NCI-H446 (cell line): ENCODE results near the gene DCAF4.
A peak's percentile ranks its signal among the peaks of the same experiment; 100 is the strongest.

Source experiments
- DNase-seq, 2 experiments: peaks; one replicate each; lab custom pipeline; 2025; lab: John Stamatoyannopoulos, UW

DCAF4 gene

GRCh38 chr14:72894623-72895378 is 31.5 kb upstream of the DCAF4 start:
- no peak for DNase-seq

DNA sequence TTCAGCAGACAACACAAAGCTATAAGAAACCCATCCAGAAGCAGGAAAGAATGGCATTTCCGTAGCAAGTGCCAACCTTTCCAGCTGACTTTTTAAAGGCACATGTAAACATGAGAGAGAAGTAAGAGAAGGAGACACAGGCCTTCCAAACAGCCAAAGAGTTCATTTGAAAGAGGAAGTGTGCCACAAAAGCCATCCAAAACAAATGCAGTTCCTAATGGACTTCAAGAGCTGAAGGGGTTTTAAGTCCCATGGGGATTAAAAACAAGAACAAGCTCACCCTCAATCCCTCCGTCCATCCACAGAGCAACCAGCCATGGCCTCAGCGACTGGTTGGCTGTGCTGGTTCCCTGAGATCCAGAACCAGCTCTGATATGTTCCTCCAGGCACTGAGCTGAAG is 27.8 kb upstream of the DCAF4 start:
- DNase-seq, result no peak

DNA sequence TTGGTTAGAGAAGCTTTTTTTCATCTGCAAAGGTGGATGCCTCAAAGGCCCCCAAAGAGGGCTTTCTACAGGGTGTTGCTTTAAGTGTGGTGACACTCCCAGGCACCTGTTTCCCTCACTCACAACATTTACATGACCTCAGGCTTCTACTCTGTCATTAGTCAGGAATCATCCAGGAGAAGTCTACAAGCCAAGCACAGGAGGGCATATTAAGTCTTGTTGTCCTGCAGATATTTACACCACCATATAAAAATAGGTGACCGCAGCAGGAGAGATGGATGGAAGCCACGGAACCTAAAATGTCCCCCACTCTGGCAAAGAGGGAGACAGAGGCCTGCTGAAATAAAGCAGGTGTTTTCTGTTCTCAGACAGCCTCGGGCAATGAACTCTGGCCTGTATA is 24.9 kb upstream of the DCAF4 start:
- DNase-seq, result no peak

GRCh38 chr14:72902801-72903530 is 23.3 kb upstream of the DCAF4 start:
- no peak for DNase-seq

- no peak for DNase-seq
Observed at GRCh38 chr14:72903716-72904115, 22.5 kb upstream of the DCAF4 start.

DNA sequence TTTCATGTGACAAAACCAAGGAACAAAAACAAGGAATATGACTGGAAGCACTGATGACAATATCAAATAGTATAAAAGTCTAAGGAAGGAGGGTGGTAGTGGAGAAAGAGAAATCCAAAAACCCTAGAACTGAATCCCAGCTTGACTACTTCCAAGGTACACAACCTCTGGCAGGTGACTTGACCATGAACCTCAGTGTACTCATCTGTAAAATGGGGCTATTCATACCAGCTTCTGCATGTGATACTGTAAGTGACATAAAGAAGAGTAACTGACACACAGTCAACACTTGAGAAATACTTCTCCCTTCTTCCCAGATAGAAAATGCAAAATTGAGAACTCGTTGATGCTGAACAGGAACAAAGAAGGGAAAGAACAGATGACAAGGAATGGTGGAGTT is 22.0 kb upstream of the DCAF4 start:
- no peak for DNase-seq

DNA sequence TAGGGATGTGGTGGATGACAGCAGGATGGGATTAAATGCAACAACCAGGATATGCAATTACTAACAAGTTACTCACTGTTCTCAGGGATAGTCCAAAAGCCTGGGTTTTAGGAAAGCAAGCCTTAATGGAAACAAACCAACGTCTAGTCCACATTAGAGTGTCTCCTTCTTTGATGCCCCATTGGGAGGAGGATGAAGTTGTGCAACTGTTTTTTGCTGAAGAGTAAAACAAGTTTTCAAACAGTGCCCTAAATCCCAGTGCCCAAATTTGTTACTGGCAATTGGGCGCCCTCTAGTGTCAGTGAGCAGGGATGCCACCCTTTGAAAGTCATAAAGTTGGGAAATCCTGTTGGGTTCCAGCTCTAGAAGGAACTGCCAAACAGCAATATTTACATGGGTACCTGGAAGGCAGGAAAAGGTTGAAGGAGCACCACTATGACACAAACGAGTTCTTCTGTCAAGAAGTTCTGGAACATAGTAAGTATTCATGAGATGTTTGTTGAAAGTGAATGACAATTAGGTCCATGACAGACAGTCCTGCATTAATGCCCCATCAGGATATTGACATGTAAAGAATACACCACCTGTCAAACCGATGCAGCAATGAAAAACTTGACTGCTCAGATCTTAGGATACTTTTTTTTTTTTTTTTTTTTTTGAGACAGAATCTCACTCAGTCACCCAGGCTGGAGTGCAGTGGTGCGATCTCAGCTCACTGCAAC is 21.3 kb upstream of the DCAF4 start:
- peak; percentile 8 to 63 for DNase-seq

DNA sequence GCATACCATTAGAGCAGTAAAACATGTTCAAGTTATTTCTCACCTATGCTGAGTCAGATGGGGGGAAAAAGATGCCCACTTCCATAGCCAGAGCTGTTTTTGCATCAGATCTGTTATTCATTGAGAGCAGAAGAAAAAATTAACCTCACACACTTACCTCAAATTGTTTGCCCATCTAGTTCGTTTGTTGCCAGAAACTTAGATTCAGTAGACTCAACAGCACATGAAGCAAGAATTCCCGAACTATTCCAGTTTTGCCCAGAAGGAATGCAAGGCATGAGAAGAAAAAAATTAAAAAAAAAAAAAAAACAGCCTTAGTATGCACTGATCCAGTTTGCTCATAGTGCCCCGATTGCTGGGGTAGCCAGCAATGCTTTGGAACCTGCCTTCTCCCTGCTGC is 19.9 kb upstream of the DCAF4 start:
- DNase-seq, result no peak

DNA sequence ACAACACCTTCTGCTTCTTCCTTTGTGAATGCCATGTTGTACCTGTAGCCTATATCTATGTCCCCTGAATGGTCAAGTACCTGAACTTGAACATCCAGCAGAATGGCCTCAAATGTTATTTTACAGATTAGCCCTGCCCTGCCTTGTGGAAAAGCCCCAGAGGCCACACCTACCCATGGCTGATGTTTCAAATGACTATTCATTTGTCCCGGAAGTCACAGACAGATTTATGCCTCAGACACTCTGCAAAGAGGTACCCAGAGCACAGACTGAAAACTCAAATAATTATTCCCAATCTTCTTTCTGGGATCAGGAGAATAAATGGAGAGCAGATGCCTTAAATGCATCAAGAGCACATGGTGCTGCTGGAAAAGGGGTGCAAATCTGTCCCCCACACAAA is 19.4 kb upstream of the DCAF4 start:
- DNase-seq, result no peak

DNA sequence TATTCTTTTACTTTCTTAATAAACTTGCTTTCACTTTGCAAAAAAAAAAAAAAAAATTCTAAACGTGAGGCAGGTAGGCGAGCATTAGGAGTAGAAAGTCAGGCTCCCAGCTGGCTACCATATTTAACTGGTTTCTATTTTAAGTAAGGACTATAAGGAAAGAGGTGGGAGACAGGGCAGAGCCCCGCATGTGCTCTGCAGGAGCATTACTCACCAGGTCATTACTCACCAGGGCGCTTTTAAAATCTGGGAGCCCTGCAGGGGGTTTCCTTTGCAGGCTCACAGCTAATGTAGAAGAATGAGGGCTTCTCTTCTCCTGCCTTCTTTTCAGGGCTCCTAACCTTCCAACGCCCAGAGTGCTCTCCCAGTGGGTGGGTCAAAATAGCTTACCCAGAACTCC is 18.4 kb upstream of the DCAF4 start:
- DNase-seq, result no peak

DNA sequence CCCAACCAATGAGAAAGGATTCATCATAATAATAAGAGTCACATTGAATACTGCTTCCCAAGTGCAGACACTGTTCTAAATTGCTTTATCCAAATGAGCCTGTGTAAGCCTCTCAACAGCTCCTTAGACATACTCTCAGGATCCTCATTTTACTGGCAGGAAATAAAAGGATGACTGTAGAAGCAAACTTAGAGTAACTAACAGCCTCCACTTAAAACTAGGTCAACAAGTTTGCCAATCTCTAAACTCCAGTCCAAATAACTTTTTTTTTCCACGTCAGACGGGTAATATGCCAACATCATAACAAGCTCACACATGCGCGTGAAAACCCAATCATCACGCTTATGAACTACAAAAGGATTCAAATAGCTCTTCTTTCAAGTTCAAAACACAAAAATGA is 17.1 kb upstream of the DCAF4 start:
- no peak for DNase-seq

DNA sequence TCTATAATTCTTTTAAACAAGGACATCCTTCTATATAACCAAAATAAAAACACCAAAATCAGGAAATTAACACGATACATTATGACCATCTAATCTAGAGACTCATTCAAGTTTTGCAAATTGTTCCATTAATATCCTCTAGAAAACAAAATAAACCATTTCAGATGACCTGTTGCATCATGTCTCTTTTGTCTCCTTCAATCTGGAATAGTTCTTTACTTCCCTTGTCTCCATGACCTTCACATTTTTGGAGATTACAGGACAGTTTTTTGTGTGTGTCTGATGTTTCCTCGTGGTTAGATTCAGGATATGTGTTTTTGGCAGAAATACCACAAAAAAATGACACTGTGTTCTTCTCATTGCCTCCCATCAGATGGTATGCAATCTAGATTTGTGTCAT is 12.5 kb upstream of the DCAF4 start:
- DNase-seq, result no peak

GRCh38 chr14:72916174-72916573 is 10.1 kb upstream of the DCAF4 start:
- no peak for DNase-seq

- no peak for DNase-seq
Observed at GRCh38 chr14:72917094-72917802, 9.0 kb upstream of the DCAF4 start.

DNA sequence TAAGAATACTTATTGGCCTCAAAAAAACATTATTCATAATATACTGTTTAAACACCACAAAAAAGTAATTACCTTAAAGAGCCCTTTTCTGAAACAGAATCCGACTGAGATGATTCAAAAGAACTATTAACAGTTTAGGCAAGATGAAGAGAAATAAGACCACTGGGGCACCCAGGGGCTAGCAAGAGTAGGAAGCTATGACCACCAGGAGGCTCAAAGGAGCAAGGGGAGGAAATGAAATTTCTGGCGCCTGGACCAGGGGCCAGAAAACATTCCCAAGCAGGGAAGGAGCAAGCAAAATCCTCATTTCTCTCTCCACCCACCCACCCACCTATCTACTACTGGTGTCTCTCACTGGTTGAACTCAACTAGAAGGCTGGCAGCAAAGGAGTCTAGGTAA is 6.3 kb upstream of the DCAF4 start:
- no peak for DNase-seq

GRCh38 chr14:72921396-72921795 is 4.9 kb upstream of the DCAF4 start:
- DNase-seq, result no peak

- no peak for DNase-seq
Observed at GRCh38 chr14:72924337-72924736, 1.9 kb upstream of the DCAF4 start.

GRCh38 chr14:72925171-72925759 is 999 bp upstream of the DCAF4 start:
- no peak for DNase-seq

DNA sequence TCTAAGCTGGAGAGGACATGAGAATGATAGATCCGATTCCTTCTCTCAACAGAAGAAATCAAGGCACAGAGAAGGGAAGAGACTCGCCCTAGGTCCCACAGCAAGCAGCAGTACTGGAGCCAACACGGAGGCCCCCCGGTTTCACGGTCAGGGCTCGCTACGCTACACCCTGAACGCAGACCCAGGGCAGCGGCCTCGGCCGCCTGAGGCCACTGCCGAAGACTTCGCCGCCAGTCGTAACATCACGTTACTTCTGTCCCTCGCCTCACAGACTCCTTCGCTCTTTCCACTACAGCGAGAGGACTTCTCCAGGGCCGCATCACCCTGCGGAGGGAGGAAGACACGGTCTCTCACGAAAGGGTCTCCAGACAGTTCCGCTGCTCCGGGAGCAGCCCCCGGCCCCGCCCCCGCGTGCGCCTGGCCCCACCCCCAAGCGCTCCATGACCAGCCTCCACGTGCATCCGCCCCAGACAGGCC is 411 bp upstream of the DCAF4 start:
- DNase-seq, result no peak

DNA sequence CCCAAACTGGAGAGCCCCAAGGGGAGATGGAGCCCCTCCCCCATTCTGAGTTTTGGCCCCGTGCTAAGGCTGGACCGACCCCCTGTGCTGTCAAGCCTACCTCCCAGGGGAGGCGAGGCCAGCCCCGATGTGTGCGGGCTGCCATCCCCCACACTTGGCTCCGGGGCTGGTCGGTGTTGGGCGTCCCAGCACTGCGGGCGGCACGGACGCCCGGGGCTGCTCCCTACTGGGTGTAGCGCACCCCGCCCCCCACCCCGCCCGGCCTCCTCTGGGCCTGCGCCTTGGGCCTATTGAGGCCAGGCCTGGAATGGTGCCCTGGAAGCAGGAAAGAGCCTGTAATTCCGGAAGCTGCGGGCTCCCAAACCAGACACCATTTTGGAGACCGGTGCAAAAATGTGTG is 2.6 kb downstream of the DCAF4 start:
- no peak for DNase-seq

DNA sequence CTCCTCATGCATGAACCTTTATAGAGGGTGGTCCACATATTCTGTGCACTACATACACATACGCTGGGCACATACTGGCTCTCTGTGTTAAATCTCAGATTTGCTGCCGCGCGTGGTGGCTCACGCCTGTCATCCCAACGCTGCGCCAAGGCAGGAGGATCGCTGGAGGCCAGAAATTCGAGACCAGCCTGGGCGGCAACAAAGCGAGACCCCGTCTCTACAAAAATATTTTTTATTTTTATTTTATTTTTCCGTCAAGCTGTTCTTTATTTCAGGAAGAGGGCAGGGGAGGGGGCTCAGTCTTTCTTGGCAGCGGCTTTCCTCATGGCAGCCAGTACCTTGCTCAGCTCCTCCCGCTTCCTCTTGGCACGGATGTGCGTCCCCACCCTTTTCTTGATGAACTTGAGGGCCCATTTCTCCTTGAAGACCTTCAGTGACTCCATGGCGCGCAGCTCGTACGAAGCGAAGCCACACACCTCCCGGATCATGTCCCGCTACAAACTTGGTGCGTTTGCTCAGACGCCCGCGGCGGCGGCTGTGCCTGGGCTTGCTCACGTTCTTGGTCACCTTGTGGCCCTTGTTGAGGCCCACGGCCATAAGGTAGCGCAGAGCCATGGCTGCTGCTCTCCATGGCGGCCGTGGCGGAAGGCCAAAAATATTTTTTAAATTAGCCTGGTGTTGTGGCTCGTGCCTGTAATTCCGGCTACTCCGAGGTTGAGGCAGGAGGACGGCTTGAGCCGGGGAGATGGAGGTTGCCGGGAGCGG is 3.2 kb downstream of the DCAF4 start:
- no peak for DNase-seq
